WTC11 (cell line): Measurements from ENCODE around the gene C3. TPM values are rescaled to one million over a fixed set of nuclear protein-coding genes. Genes with fewer than 3 reads are reported as not detected.

Source experiments
- ATAC-seq: fragments of 200-7000 bp; cut with Tn5 transposase; 2 replicates; pipeline ENCODE4 v1.10.0; 2021; ENCODE audit warnings: mild to moderate bottlenecking, moderate library complexity
- CTCF ChIA-PET: fragments of 300-600 bp; sonication (Branson Sonifier 250); formaldehyde crosslinking; loops from one replicate; lab custom pipeline; 2021; ENCODE audit warnings: antibody characterized with exemption; lab: Charles Lee
- POLR2A ChIA-PET: fragments of 350-600 bp; sonication (Branson Sonifier 250); formaldehyde crosslinking; loops from one replicate; lab custom pipeline; 2021; ENCODE audit warnings: antibody characterized with exemption; lab: Charles Lee
- DNase-seq: peaks from one replicate; pipeline ENCODE4 v3.0.0; 2021; ENCODE audit warnings: low spot score
- H3K27ac Mint-ChIP-seq: 2 replicates; pipeline ENCODE4 v1.8.0; 2021; ENCODE audit warnings: mixed read lengths
- H3K27me3 Mint-ChIP-seq: 2 replicates; pipeline ENCODE4 v1.8.0; 2021; ENCODE audit warnings: low read depth, mild to moderate bottlenecking, moderate library complexity, mixed read lengths
- H3K36me3 Mint-ChIP-seq: 2 replicates; pipeline ENCODE4 v1.8.0; 2021; ENCODE audit warnings: mixed read lengths
- H3K4me1 Mint-ChIP-seq: 2 replicates; pipeline ENCODE4 v1.8.0; 2022; ENCODE audit warnings: mixed read lengths
- H3K4me3 Mint-ChIP-seq: 2 replicates; pipeline ENCODE4 v1.8.0; 2021; ENCODE audit warnings: mild to moderate bottlenecking, moderate library complexity, mixed read lengths
- H3K9me3 Mint-ChIP-seq: 2 replicates; pipeline ENCODE4 v1.8.0; 2021; ENCODE audit warnings: mixed read lengths
- AFF4 ChIP-seq: sonication (generic); formaldehyde crosslinking; IDR thresholded peaks from 2 replicates; pipeline ENCODE4 v1.8.1; 2023; ENCODE audit warnings: mild to moderate bottlenecking, missing genetic modification reagents, borderline replicate concordance
- ATF2 ChIP-seq: sonication (generic); formaldehyde crosslinking; IDR thresholded peaks from 2 replicates; pipeline ENCODE4 v1.8.1; 2022; ENCODE audit warnings: low read depth, missing genetic modification reagents, borderline replicate concordance
- ATF6 ChIP-seq: sonication (generic); formaldehyde crosslinking; IDR thresholded peaks from 2 replicates; pipeline ENCODE4 v1.8.1; 2023; ENCODE audit warnings: mild to moderate bottlenecking, missing genetic modification reagents
- CTCF ChIP-seq: fragments of 200-600 bp; IDR thresholded peaks from 2 replicates; pipeline ENCODE4 v1.8.0; 2022; ENCODE audit warnings: antibody characterized with exemption
- ESRRA ChIP-seq: sonication (generic); formaldehyde crosslinking; IDR thresholded peaks from 2 replicates; pipeline ENCODE4 v1.8.1; 2022; ENCODE audit warnings: mild to moderate bottlenecking, missing genetic modification reagents, borderline replicate concordance
- ETV6 ChIP-seq: sonication (generic); formaldehyde crosslinking; IDR thresholded peaks from 2 replicates; pipeline ENCODE4 v1.8.1; 2022; ENCODE audit warnings: mild to moderate bottlenecking, missing genetic modification reagents
- FOXJ3 ChIP-seq: sonication (generic); formaldehyde crosslinking; IDR thresholded peaks from 2 replicates; pipeline ENCODE4 v1.9.0; 2021; ENCODE audit warnings: missing genetic modification reagents, mild to moderate bottlenecking, borderline replicate concordance
- FOXP1 ChIP-seq: sonication (generic); formaldehyde crosslinking; IDR thresholded peaks from 2 replicates; pipeline ENCODE4 v1.8.0; 2022; ENCODE audit warnings: missing genetic modification reagents, mild to moderate bottlenecking, moderate library complexity, borderline replicate concordance
- IRF1 ChIP-seq: sonication (generic); formaldehyde crosslinking; IDR thresholded peaks from 2 replicates; pipeline ENCODE4 v1.8.0; 2023; ENCODE audit warnings: missing genetic modification reagents
- NFATC4 ChIP-seq: fragments of 250-450 bp; sonication (Bioruptor Pico); IDR thresholded peaks from 2 replicates; pipeline ENCODE4 v1.9.0; 2021; ENCODE audit warnings: mild to moderate bottlenecking
- NFYB ChIP-seq: sonication (generic); formaldehyde crosslinking; conservative IDR thresholded peaks from 2 replicates; pipeline ENCODE4 v1.8.0; 2022; ENCODE audit warnings: low read depth, missing genetic modification reagents
- NR2C2 ChIP-seq: sonication (generic); formaldehyde crosslinking; IDR thresholded peaks from 2 replicates; pipeline ENCODE4 v1.8.0; 2022; ENCODE audit warnings: mild to moderate bottlenecking, missing genetic modification reagents
- PRDM15 ChIP-seq: sonication (generic); formaldehyde crosslinking; IDR thresholded peaks from 2 replicates; pipeline ENCODE4 v1.8.0; 2022; ENCODE audit warnings: missing genetic modification reagents
- TCF7 ChIP-seq: sonication (generic); formaldehyde crosslinking; IDR thresholded peaks from 2 replicates; pipeline ENCODE4 v1.8.0; 2022; ENCODE audit warnings: mild to moderate bottlenecking, low read depth, missing genetic modification reagents, moderate library complexity
- TEAD1 ChIP-seq: sonication (generic); formaldehyde crosslinking; IDR thresholded peaks from 2 replicates; pipeline ENCODE4 v1.8.0; 2022; ENCODE audit warnings: mild to moderate bottlenecking, missing genetic modification reagents
- ZNF232 ChIP-seq: sonication (generic); formaldehyde crosslinking; IDR thresholded peaks from 2 replicates; pipeline ENCODE4 v1.8.0; 2022; ENCODE audit warnings: mild to moderate bottlenecking, missing genetic modification reagents
- ZNF281 ChIP-seq: sonication (generic); formaldehyde crosslinking; IDR thresholded peaks from 2 replicates; pipeline ENCODE4 v1.8.0; 2023; ENCODE audit warnings: mild to moderate bottlenecking, missing genetic modification reagents
- ZNF317 ChIP-seq: sonication (generic); formaldehyde crosslinking; IDR thresholded peaks from 2 replicates; pipeline ENCODE4 v1.8.1; 2023; ENCODE audit warnings: low read depth, mild to moderate bottlenecking, moderate library complexity, missing genetic modification reagents, borderline replicate concordance
- ZNF671 ChIP-seq: fragments of 250-450 bp; sonication (Bioruptor Pico); IDR thresholded peaks from 2 replicates; pipeline ENCODE4 v1.8.0; 2021; ENCODE audit warnings: mild to moderate bottlenecking
- total RNA-seq: library from RNA; stranded (reverse); gene quantifications from 3 replicates; pipeline ENCODE4 v1.2.3, GENCODE V29; 2021

C3 gene
- total RNA-seq, 1 experiment from 2014 or later, result 7.0 TPM

GRCh38 chr19:6649185-6649584 lies 71.3 kb downstream of the C3 start:
- Mint-ChIP-seq H3K36me3 (peaks cover 24% of the 10 kb centered on the region), H3K9me3 (peaks cover 57% of the 10 kb centered on the region), H3K4me3 (no peak overlapping the region), H3K27ac (no peak overlapping the region), H3K27me3 (peaks cover 9% of the 10 kb centered on the region), H3K4me1 (no peaks in the 10 kb centered on the region)
- ChIA-PET CTCF (no interaction called here), POLR2A (no interaction called here)
- no peak for TF ChIP-seq ATF6 (CRISPR knock-in tag)
- no peak for TF ChIP-seq ESRRA (CRISPR knock-in tag)
- no peak for TF ChIP-seq NFYB
- TF ChIP-seq NR2C2 (CRISPR knock-in tag), result no peak
- TF ChIP-seq NFATC4 (CRISPR knock-in tag), result no peak
- TF ChIP-seq CTCF, result no peak
- no peak for TF ChIP-seq FOXJ3
- TF ChIP-seq ETV6 (CRISPR knock-in tag), result no peak
- DNase-seq (no peak), ATAC-seq (no peak)

DNA sequence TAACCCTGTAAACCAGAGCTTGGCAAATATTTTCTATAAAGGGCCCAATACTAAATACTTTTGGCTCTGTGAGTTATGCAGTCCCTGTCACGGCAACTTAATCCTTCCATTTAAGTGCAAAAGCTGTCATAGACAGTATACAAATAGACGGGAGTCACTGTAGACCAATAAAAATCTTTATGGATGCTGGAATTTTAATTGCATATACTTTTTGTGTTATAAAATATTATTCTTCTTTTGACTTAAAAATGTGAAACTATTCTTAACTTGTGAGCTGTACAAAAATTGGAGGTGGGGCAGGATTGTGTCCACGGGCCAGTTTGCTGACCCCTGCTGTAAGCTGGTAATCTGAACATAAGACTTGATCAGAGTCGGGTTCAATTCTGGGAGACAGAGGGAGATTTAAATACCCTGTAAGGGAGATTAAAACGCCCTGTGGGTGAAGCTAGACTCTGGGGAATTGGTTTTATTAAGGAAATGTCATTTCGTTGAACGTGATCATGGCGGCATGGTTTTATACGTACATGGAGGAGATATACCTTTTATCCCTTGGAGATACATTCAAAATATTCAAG lies 72.2 kb downstream of the C3 start:
- ATAC-seq, result no peak
- peaks cover 57% of the 10 kb centered on the region for H3K9me3 Mint-ChIP-seq
- no peak overlapping the region for H3K27ac Mint-ChIP-seq
- H3K36me3 Mint-ChIP-seq, result peaks cover 24% of the 10 kb centered on the region
- TF ChIP-seq ATF2 (CRISPR knock-in tag) (no peak), ZNF281 (no peak), FOXP1 (CRISPR knock-in tag) (no peak), AFF4 (no peak), TEAD1 (CRISPR knock-in tag) (no peak), ZNF671 (CRISPR knock-in tag) (no peak), TCF7 (CRISPR knock-in tag) (no peak), ZNF317 (CRISPR knock-in tag) (no peak), ZNF232 (CRISPR knock-in tag) (no peak), PRDM15 (CRISPR knock-in tag) (no peak), IRF1 (no peak)
- TF ChIP-seq, all 79 proteins: peak for 0
- DNase-seq, result no peak
- no peak overlapping the region for H3K4me3 Mint-ChIP-seq
- ChIA-PET POLR2A (no interaction called here), CTCF (no interaction called here)
- H3K27me3 Mint-ChIP-seq, result peaks cover 6% of the 10 kb centered on the region
- H3K4me1 Mint-ChIP-seq, result no peaks in the 10 kb centered on the region
